ENCODE measurements around the gene TBC1D24. TPM values are rescaled to one million over a fixed set of nuclear protein-coding genes. Genes with fewer than 3 reads are reported as not detected.
A peak's percentile ranks its signal among the peaks of the same experiment; 100 is the strongest.

The TBC1D24 gene
- polyA plus RNA-seq, 3 donors = 0.76 to 5.9 (median 2.1) TPM

- Mint-ChIP-seq H3K36me3 (peaks cover 28 to 53% of the 10 kb centered on the region in 2 donors), H3K27ac (peak overlapping the region; percentile 87 to 98 (median 92)), H3K4me1 (peaks cover 38% of the 10 kb centered on the region), H3K27me3 (ENCODE audit: low read depth in 3 of 3) (peaks cover 0 to 5% (median 0%) of the 10 kb centered on the region in 3 donors), H3K4me3 (peak overlapping the region; percentile 82 to 91), H3K9me3 (no peaks in the 10 kb centered on the region)
- Histone ChIP-seq H3K4me2 (replicated peaks; ENCODE audit: extremely low read depth, low read length, poor library complexity, severe bottlenecking) (peak overlapping the region; percentile 100), H2AFZ (ENCODE audit: insufficient read depth, low read depth, low read length, poor library complexity, severe bottlenecking) (no peak overlapping the region), H3K9ac (ENCODE audit: insufficient read depth, low read length, poor library complexity, severe bottlenecking) (peak overlapping the region; percentile 63), H3K27me3 (ENCODE audit: control insufficient read depth in 2 of 2, insufficient read depth in 2 of 2, low read length in 2 of 2) (no peaks in the 10 kb centered on the region), H3K36me3 (replicated peaks in 1 of 2; ENCODE audit: control insufficient read depth in 1 of 2, insufficient read depth in 2 of 2, low read length in 2 of 2) (peaks cover 44 to 51% of the 10 kb centered on the region in 2 donors), H3K9me3 (replicated peaks in 1 of 2; ENCODE audit: control insufficient read depth in 1 of 2, insufficient read depth in 1 of 2, low read length in 2 of 2) (no peaks in the 10 kb centered on the region), H3K4me1 (ENCODE audit: control insufficient read depth in 1 of 2, insufficient read depth in 2 of 2, low read length in 2 of 2) (peaks cover 40 to 55% of the 10 kb centered on the region in 2 donors), H3K27ac (ENCODE audit: low read depth in 1 of 2, low read length in 2 of 2) (peak overlapping the region; percentile 74 to 76), H4K20me1 (ENCODE audit: insufficient read depth, low read length) (peaks cover 54% of the 10 kb centered on the region), H3K79me2 (ENCODE audit: insufficient read depth, low read length) (peaks cover 8% of the 10 kb centered on the region), H3K4me3 (replicated peaks in 1 of 3; ENCODE audit: low read depth in 2 of 3, low read length in 3 of 3) (peak overlapping the region in 1 of 3 experiments; percentile 70)
- TF ChIP-seq, protein P1, sequence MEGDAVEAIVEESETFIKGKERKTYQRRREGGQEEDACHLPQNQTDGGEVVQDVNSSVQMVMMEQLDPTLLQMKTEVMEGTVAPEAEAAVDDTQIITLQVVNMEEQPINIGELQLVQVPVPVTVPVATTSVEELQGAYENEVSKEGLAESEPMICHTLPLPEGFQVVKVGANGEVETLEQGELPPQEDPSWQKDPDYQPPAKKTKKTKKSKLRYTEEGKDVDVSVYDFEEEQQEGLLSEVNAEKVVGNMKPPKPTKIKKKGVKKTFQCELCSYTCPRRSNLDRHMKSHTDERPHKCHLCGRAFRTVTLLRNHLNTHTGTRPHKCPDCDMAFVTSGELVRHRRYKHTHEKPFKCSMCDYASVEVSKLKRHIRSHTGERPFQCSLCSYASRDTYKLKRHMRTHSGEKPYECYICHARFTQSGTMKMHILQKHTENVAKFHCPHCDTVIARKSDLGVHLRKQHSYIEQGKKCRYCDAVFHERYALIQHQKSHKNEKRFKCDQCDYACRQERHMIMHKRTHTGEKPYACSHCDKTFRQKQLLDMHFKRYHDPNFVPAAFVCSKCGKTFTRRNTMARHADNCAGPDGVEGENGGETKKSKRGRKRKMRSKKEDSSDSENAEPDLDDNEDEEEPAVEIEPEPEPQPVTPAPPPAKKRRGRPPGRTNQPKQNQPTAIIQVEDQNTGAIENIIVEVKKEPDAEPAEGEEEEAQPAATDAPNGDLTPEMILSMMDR (IDR thresholded peaks at IDR 0.05) = no peak
- intact Hi-C loops (cut with micrococcal nuclease) = no loop called here
- DNase-seq = no peak
- 92% methylated on average over 8 of the region's 14 CpGs for WGBS (ENCODE audit: insufficient coverage)
Observed at GRCh38 chr16:2530629-2531318, 55.8 kb downstream of the TBC1D24 start.

DNA sequence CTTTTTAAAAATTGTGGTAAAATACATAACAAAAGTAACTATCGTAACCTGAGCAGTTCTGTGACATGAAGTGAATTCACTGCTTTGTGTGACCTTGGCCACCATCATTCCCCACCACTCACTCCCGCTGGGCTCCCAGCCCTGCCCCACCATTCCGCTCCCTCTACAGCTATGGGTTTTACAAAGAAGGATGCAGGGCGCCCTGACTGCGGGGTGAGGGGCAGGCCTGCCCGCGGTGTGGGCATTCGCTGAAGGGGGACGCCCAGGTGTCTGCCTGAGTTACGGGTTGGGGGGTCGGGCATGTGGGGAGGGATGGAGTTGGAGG lies 56.4 kb downstream of the TBC1D24 start, which contains the start of gene CEMP1:
Gene CEMP1, minus strand, starts transcription at position 38 of the 325 bp plus-strand sequence. CDS start 335 bp downstream, outside the sequence.
- Mint-ChIP-seq H3K36me3 (peaks cover 22 to 48% of the 10 kb centered on the region in 2 donors), H3K9me3 (no peaks in the 10 kb centered on the region), H3K27ac (peak within 1 kb of the TSS; percentile 98 to 100 (median 98)), H3K27me3 (ENCODE audit: low read depth in 3 of 3) (peaks cover 0 to 5% (median 0%) of the 10 kb centered on the region in 3 donors), H3K4me3 (peak within 1 kb of the TSS; percentile 91 to 97), H3K4me1 (peaks cover 41% of the 10 kb centered on the region)
- Histone ChIP-seq H2AFZ (ENCODE audit: insufficient read depth, low read depth, low read length, poor library complexity, severe bottlenecking) (peak within 1 kb of the TSS; percentile 61), H3K27me3 (ENCODE audit: control insufficient read depth in 2 of 2, insufficient read depth in 2 of 2, low read length in 2 of 2) (no peaks in the 10 kb centered on the region), H3K36me3 (replicated peaks in 1 of 2; ENCODE audit: control insufficient read depth in 1 of 2, insufficient read depth in 2 of 2, low read length in 2 of 2) (peaks cover 38 to 45% of the 10 kb centered on the region in 2 donors), H3K4me3 (replicated peaks in 1 of 3; ENCODE audit: low read depth in 2 of 3, low read length in 3 of 3) (peak within 1 kb of the TSS; percentile 48 to 92 (median 88)), H3K27ac (ENCODE audit: low read depth in 1 of 2, low read length in 2 of 2) (peak within 1 kb of the TSS; percentile 99 to 100), H3K79me2 (ENCODE audit: insufficient read depth, low read length) (peaks cover 3% of the 10 kb centered on the region), H4K20me1 (ENCODE audit: insufficient read depth, low read length) (peaks cover 49% of the 10 kb centered on the region), H3K4me1 (ENCODE audit: control insufficient read depth in 1 of 2, insufficient read depth in 2 of 2, low read length in 2 of 2) (peaks cover 45 to 60% of the 10 kb centered on the region in 2 donors), H3K9ac (ENCODE audit: insufficient read depth, low read length, poor library complexity, severe bottlenecking) (peak within 1 kb of the TSS; percentile 95), H3K9me3 (replicated peaks in 1 of 2; ENCODE audit: control insufficient read depth in 1 of 2, insufficient read depth in 1 of 2, low read length in 2 of 2) (no peaks in the 10 kb centered on the region), H3K4me2 (replicated peaks; ENCODE audit: extremely low read depth, low read length, poor library complexity, severe bottlenecking) (peak within 1 kb of the TSS; percentile 100)
- intact Hi-C loops (cut with micrococcal nuclease) = no loop called here
- TF ChIP-seq, protein P1 (IDR thresholded peaks at IDR 0.05) = no peak
- no peak for DNase-seq
- WGBS (ENCODE audit: insufficient coverage) = 0% methylated on average over 8 of the region's 11 CpGs
